Urothelium cell line (cell line): Measurements from ENCODE around the gene GARNL3.

Experiments
- DNase-seq: peaks from one replicate; pipeline ENCODE4 v3.0.0; 2011; ENCODE audit warnings: low spot score, mixed read lengths
- FAIRE-seq: peaks from 2 replicates; lab custom pipeline; 2011; peaks lifted over from hg19 to GRCh38; lab: Jason Lieb, UNC

The GARNL3 gene

DNA sequence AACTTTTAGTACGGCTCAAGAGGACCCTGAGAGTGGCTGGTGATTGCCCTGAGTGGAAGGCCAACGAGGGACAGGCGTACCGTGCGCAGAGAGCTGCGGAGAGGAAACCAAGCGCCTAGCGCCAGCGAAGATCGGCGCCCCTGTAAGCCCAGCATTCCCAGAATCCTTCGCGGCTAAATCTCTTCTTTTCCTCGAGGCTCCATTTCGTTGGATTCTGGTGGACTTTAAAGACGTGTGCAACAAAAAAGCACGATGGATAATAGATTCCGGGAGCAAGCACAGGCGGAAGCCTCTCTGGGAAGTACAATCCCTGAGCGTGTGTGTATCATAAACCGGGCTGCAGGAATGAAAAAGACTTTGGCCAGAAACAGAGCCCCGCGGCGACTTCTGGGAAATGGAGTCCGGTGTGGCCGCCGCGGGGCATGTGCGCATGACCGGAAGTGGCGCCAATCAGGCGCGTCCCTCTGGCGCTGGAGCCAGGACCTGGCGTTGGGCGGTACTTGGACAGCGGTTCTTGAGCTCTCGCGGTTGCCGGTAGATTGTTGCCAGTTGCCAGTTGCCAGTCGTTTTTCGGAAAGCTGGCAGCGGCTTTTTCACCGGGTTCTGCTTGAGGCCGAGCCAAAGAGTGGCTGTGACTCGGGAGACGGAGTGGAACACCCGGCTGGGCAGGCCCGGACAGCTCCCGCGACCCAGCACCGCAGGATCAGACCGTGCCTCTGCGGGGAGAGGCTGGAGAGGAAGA is 159.5 kb downstream of the GARNL3 start, which contains the start of gene ZNF79:
Gene ZNF79, plus strand, starts transcription at position 449 of the 742 bp plus-strand sequence. CDS start 406 bp downstream, outside the sequence.
- FAIRE-seq (no peak), DNase-seq (peak; percentile 96)

- DNase-seq (no peak), FAIRE-seq (no peak)
Observed at GRCh38 chr9:127424676-127424999, 160.1 kb downstream of the GARNL3 start.

GRCh38 chr9:127426756-127427155 is 162.2 kb downstream of the GARNL3 start:
- FAIRE-seq: no peak

DNA sequence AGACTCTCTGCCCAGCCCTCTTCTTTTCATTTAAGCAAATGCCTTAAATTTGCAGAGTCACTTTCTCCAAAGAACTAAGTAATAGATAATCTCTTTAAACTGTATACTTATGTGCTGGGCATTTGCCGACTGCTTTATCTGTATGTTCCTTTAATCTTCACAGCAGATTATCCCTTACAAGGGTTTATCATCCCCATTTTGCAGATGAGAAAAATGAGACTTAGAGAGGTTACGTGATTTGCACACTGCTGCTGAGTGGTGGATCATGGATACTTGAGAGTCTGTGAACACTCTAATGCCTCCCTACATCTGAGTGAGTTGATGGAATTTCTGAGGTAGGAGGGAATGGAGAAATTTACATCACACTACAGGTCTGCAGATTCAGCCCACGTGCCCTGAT is 163.8 kb downstream of the GARNL3 start:
- FAIRE-seq (no peak), DNase-seq (no peak)

More at GRCh38 chr9:127426756-127427155, 162.2 kb downstream of the GARNL3 start:
- DNase-seq: no peak

GRCh38 chr9:127430415-127430814 is 165.8 kb downstream of the GARNL3 start:
- FAIRE-seq (no peak), DNase-seq (no peak)

DNA sequence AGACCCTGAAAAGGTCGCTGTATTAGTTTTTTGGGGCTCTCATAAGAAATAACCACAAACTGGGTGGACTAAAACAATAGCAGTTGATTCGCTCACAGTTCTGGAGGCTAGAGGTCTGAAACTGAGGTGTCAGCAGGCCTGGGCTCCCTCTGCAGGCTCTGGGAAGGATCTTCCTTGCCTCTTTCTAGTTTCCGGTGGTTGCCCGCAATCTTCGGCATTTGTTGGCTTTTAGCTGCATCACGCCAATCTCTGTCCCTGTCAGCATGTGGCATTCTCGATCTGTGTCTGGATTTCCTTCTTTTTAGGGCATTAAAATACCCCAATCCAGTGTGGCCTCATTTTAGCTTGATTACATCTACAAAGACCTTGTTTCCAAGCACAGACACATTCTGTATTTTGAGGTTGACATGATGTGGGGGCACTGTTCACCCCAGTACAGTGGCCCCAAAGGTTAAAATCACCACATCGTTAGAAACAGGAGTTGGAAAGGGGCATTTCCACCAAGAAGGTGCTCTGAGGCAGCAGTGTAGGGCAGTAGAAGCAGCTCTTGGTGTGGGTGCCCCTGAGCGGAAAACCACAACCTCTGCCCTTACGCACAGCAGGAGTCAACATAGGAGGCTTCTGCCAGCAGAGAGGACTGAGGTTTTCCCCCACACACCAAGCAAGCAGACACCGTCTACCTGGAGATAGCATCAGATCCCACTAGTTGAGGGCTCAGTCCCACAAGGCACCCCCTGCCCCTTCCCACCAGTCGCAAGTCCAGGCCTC is 173.1 kb downstream of the GARNL3 start:
- DNase-seq: no peak
- FAIRE-seq: no peak

GRCh38 chr9:127438394-127438793 is 173.8 kb downstream of the GARNL3 start:
- FAIRE-seq (no peak), DNase-seq (no peak)
